Measurements from ENCODE around the gene NTN1.
"Not testable (repeated sequence)": the region's sequence is repeated elsewhere in the genome, so short reads cannot be mapped to it uniquely, and the experiment has no call there.

Gene NTN1

GRCh38 chr17:9256751-9257629 is 235.7 kb downstream of the NTN1 start:
- no peak for DNase-seq

- DNase-seq = not testable (repeated sequence)
These were observed 236.3 kb downstream of the NTN1 start for GRCh38 chr17:9257630-9257965.

- DNase-seq = no peak
These were observed 237.1 kb downstream of the NTN1 start for GRCh38 chr17:9258115-9259015.

- DNase-seq = no peak
These were observed 238.1 kb downstream of the NTN1 start for GRCh38 chr17:9259419-9259818.

GRCh38 chr17:9261081-9262012 is 240.0 kb downstream of the NTN1 start:
- no peak for DNase-seq

- DNase-seq = no peak
These were observed 244.8 kb downstream of the NTN1 start for GRCh38 chr17:9266031-9266680.

GRCh38 chr17:9266697-9267117 is 245.4 kb downstream of the NTN1 start:
- no peak for DNase-seq

GRCh38 chr17:9268546-9268945 is 247.2 kb downstream of the NTN1 start:
- DNase-seq = no peak

- no peak for DNase-seq
These were observed 248.2 kb downstream of the NTN1 start for GRCh38 chr17:9269350-9270035.

GRCh38 chr17:9270921-9271320 is 249.6 kb downstream of the NTN1 start:
- no peak for DNase-seq

GRCh38 chr17:9271989-9272388 is 250.7 kb downstream of the NTN1 start:
- no peak for DNase-seq

- no peak for DNase-seq
These were observed 251.3 kb downstream of the NTN1 start for GRCh38 chr17:9272501-9273200.

- DNase-seq = no peak
These were observed 252.4 kb downstream of the NTN1 start for GRCh38 chr17:9273428-9274391.

- no peak for DNase-seq
These were observed 253.7 kb downstream of the NTN1 start for GRCh38 chr17:9274973-9275372.

- DNase-seq = no peak
These were observed 258.6 kb downstream of the NTN1 start for GRCh38 chr17:9279893-9280292.

GRCh38 chr17:9283909-9284308 is 262.6 kb downstream of the NTN1 start:
- DNase-seq = no peak

- DNase-seq = no peak
These were observed 263.6 kb downstream of the NTN1 start for GRCh38 chr17:9284884-9285283.

- DNase-seq = no peak
These were observed 264.5 kb downstream of the NTN1 start for GRCh38 chr17:9285602-9286427.

GRCh38 chr17:9286434-9286833 is 265.1 kb downstream of the NTN1 start:
- DNase-seq = no peak

Measured in OCI-M1 (cell line).